K562 (cell line): Measurements from ENCODE around the gene VKORC1. TPM values are rescaled to one million over a fixed set of nuclear protein-coding genes. Genes with fewer than 3 reads are reported as not detected.

Experiments used
- ATAC-seq: fragments of 200-7000 bp; cut with Tn5 transposase; 3 replicates; pipeline ENCODE4 v1.9.1; 2020; ENCODE audit warnings: moderate library complexity
- BruUV-seq: library from RNA; stranded (reverse); fragments of 400-500 nt; replicated peaks from 2 replicates; lab custom pipeline; 2021; lab: Mats Ljungman, UMichigan
- CTCF ChIA-PET: fragments of 300-600 bp; formaldehyde crosslinking; extraction: SDS; loops from one replicate; lab custom pipeline; 2021; ENCODE audit warnings: low intra/inter-chr PET ratio; lab: Yijun Ruan, JAX
- POLR2A ChIA-PET: fragments of 300-600, 350-650 bp; sonication (Branson Sonifier 250); formaldehyde crosslinking; extraction: SDS; loops from one replicate; lab custom pipeline; 2021; ENCODE audit warnings: antibody characterized with exemption, inconsistent platforms; lab: Yijun Ruan, JAX
- DNase-seq, 4 experiments: peaks; one replicate each; pipeline versions ENCODE4 v3.0.0 to v3.0.0-alpha.2; 2011 to 2018; ENCODE audit warnings: low spot score in 3 of 4, mixed read lengths in 3 of 4; ENCODE audit errors: extremely low read depth in 1 of 4
- FAIRE-seq: peaks from 2 replicates; lab custom pipeline; 2011; peaks lifted over from hg19 to GRCh38; lab: Jason Lieb, UNC
- H2AFZ ChIP-seq: 2 replicates; pipeline ENCODE4 v1.6.0; 2011; ENCODE audit warnings: low read depth, low read length, control low read depth, inconsistent platforms
- H3K27ac ChIP-seq: fragments of 200-600 bp; 3 replicates; pipeline ENCODE4 v1.8.0; 2011; ENCODE audit warnings: low read depth, mild to moderate bottlenecking, control low read depth, inconsistent platforms, low read length, moderate library complexity, mixed read lengths; ENCODE audit errors: extremely low read depth
- H3K27me3 ChIP-seq, 2 experiments: fragments of 300-600 bp in 1 of 2; 2 replicates in 1 of 2; 3 replicates in 1 of 2; pipeline versions ENCODE4 v1.6.0 to v1.8.0; 2011; ENCODE audit warnings: inconsistent platforms in 2 of 2, low read length in 2 of 2, mild to moderate bottlenecking in 1 of 2, mixed read lengths in 1 of 2, moderate library complexity in 1 of 2; ENCODE audit not compliant: control insufficient read depth in 2 of 2, insufficient read depth in 2 of 2
- H3K36me3 ChIP-seq: fragments of 300-600 bp; 3 replicates; pipeline ENCODE4 v1.8.0; 2011; ENCODE audit warnings: mild to moderate bottlenecking, low read length, inconsistent platforms; ENCODE audit not compliant: control insufficient read depth, insufficient read depth
- H3K4me1 ChIP-seq, 2 experiments: fragments of 200-600 bp in 1 of 2; replicated peaks in 1 of 2; 2 replicates in 1 of 2; 3 replicates in 1 of 2; pipeline versions ENCODE4 v1.5.1 to v1.8.0; 2011; ENCODE audit warnings: inconsistent platforms in 2 of 2, low read length in 2 of 2, mild to moderate bottlenecking in 1 of 2, mixed read lengths in 1 of 2, moderate library complexity in 1 of 2; ENCODE audit not compliant: control insufficient read depth in 2 of 2, insufficient read depth in 2 of 2
- H3K4me2 ChIP-seq: 2 replicates; pipeline ENCODE4 v1.6.1; 2011; ENCODE audit warnings: low read length, control low read depth, inconsistent platforms, mixed read lengths; ENCODE audit not compliant: insufficient read depth
- H3K4me3 ChIP-seq: fragments of 200-600 bp; sonication (generic), shearing (Covaris generic); 2 replicates; pipeline ENCODE4 v1.5.1; 2016; ENCODE audit warnings: control low read depth, inconsistent platforms
- H3K79me2 ChIP-seq: fragments of 200-600 bp; 3 replicates; pipeline ENCODE4 v1.8.0; 2011; ENCODE audit warnings: low read length, inconsistent platforms; ENCODE audit not compliant: control insufficient read depth, insufficient read depth
- H3K9ac ChIP-seq, 2 experiments: 2 replicates each; pipeline versions ENCODE4 v1.6.0 to v1.6.1; 2011; ENCODE audit warnings: low read depth in 2 of 2, low read length in 2 of 2, control low read depth in 1 of 2, inconsistent platforms in 1 of 2, mild to moderate bottlenecking in 1 of 2, mixed read lengths in 1 of 2; ENCODE audit not compliant: insufficient read depth in 1 of 2
- H3K9me1 ChIP-seq: one replicate; pipeline ENCODE4 v1.6.0; 2011; ENCODE audit warnings: inconsistent platforms, mild to moderate bottlenecking, low read length, moderate library complexity; ENCODE audit not compliant: control insufficient read depth, insufficient read depth
- H3K9me3 ChIP-seq: replicated peaks from 2 replicates; pipeline ENCODE4 v1.5.1; 2011; ENCODE audit warnings: low read depth, low read length, inconsistent platforms; ENCODE audit not compliant: control insufficient read depth, insufficient read depth
- H4K20me1 ChIP-seq: replicated peaks from 2 replicates; pipeline ENCODE4 v1.6.1; 2011; ENCODE audit warnings: low read length, inconsistent platforms, mixed read lengths; ENCODE audit not compliant: control insufficient read depth, insufficient read depth
- ATF1 ChIP-seq, 2 experiments: fragments of 450-650 bp in 1 of 2; IDR thresholded peaks; 2 replicates each; pipeline ENCODE4 v1.6.1; 2016; ENCODE audit warnings: missing compliant biosample characterization in 1 of 2, missing genetic modification characterization in 1 of 2
- ATF3 ChIP-seq, 2 experiments: fragments of 450-650 bp in 1 of 2; sonication (generic) in 1 of 2; formaldehyde crosslinking in 1 of 2; IDR thresholded peaks in 1 of 2; conservative IDR thresholded peaks in 1 of 2; 2 replicates each; pipeline versions ENCODE4 v1.6.1 to v1.8.1; 2016 to 2023; ENCODE audit warnings: mild to moderate bottlenecking in 2 of 2, moderate library complexity in 2 of 2, inconsistent platforms in 1 of 2, missing genetic modification reagents in 1 of 2
- ATF7 ChIP-seq: fragments of 450-650 bp; IDR thresholded peaks from 2 replicates; pipeline ENCODE4 v1.7.1; 2014; ENCODE audit warnings: mild to moderate bottlenecking, moderate library complexity
- C11orf30 ChIP-seq: fragments of 450-650 bp; IDR thresholded peaks from 2 replicates; pipeline ENCODE4 v1.6.1; 2016; ENCODE audit warnings: low read depth, mild to moderate bottlenecking
- CREB1 ChIP-seq, 2 experiments: sonication (generic) in 1 of 2; formaldehyde crosslinking in 1 of 2; IDR thresholded peaks; 2 replicates each; pipeline versions ENCODE4 v1.6.1 to v1.8.0; 2012 to 2022; ENCODE audit warnings: inconsistent platforms in 1 of 2, mild to moderate bottlenecking in 1 of 2, missing genetic modification reagents in 1 of 2, moderate library complexity in 1 of 2
- CREM ChIP-seq: IDR thresholded peaks from 2 replicates; pipeline ENCODE4 v1.6.1; 2014; ENCODE audit warnings: antibody characterized with exemption, low read depth
- HSF4 ChIP-seq: fragments of 250-450 bp; sonication (Bioruptor Pico); IDR thresholded peaks from 2 replicates; pipeline ENCODE4 v2.1.2; 2022; ENCODE audit warnings: mild to moderate bottlenecking, moderate library complexity, borderline replicate concordance
- KDM4B ChIP-seq, 2 experiments: fragments of 450-650 bp in 1 of 2; sonication (generic) in 1 of 2; IDR thresholded peaks; 2 replicates each; pipeline ENCODE4 v1.6.1; 2016 to 2017; ENCODE audit warnings: borderline replicate concordance in 2 of 2, antibody characterized with exemption in 1 of 2, low read depth in 1 of 2, mild to moderate bottlenecking in 1 of 2
- KDM5B ChIP-seq: fragments of 200-600 bp; sonication (generic); IDR thresholded peaks from 2 replicates; pipeline ENCODE4 v1.6.1; 2012; ENCODE audit warnings: low read depth, mild to moderate bottlenecking, moderate library complexity, low read length, control low read depth, inconsistent platforms; ENCODE audit not compliant: insufficient replicate concordance
- KLF13 ChIP-seq: fragments of 450-650 bp; IDR thresholded peaks from 2 replicates; pipeline ENCODE4 v1.6.1; 2016; ENCODE audit warnings: missing genetic modification characterization, low read depth, mild to moderate bottlenecking, missing compliant biosample characterization, moderate library complexity, borderline replicate concordance
- NFIX ChIP-seq: fragments of 250-450 bp; sonication (Bioruptor Pico); IDR thresholded peaks from 2 replicates; pipeline ENCODE4 v1.4.0; 2020; ENCODE audit warnings: low read depth, mild to moderate bottlenecking, moderate library complexity
- PREB ChIP-seq: sonication (generic); formaldehyde crosslinking; IDR thresholded peaks from 2 replicates; pipeline ENCODE4 v1.8.1; 2023; ENCODE audit warnings: mild to moderate bottlenecking, missing genetic modification reagents
- RFX1 ChIP-seq: fragments of 450-650 bp; IDR thresholded peaks from 2 replicates; pipeline ENCODE4 v1.6.1; 2016; ENCODE audit warnings: mild to moderate bottlenecking, moderate library complexity
- STAT5B ChIP-seq: fragments of 250-450 bp; sonication (Bioruptor Pico); IDR thresholded peaks from 2 replicates; pipeline ENCODE4 v1.8.0; 2021; ENCODE audit warnings: mild to moderate bottlenecking, inconsistent platforms
- TAF7 ChIP-seq: fragments of 450-650 bp; IDR thresholded peaks from 2 replicates; pipeline ENCODE4 v1.6.1; 2016; ENCODE audit warnings: missing genetic modification characterization, missing compliant biosample characterization
- THAP7 ChIP-seq: fragments of 250-450 bp; sonication (Bioruptor Pico); IDR thresholded peaks from 2 replicates; pipeline ENCODE4 v1.5.0; 2021
- U2AF1 ChIP-seq: fragments of 200-400 bp; formaldehyde crosslinking; optimal IDR thresholded peaks from 2 replicates; pipeline ENCODE3; 2017; ENCODE audit warnings: mild to moderate bottlenecking, low read depth, low read length, moderate library complexity
- ZBTB1 ChIP-seq: sonication (generic); formaldehyde crosslinking; IDR thresholded peaks from 2 replicates; pipeline ENCODE4 v1.8.1; 2023; ENCODE audit warnings: missing genetic modification reagents, low read depth, mild to moderate bottlenecking, borderline replicate concordance
- ZC3H11A ChIP-seq: IDR thresholded peaks from 2 replicates; pipeline ENCODE4 v1.6.1; 2012; ENCODE audit warnings: low read depth, low read length, improper control_type of control experiment
- ZNF347 ChIP-seq: fragments of 450-650 bp; formaldehyde crosslinking; IDR thresholded peaks from 2 replicates; pipeline ENCODE4 v1.4.0; 2020; ENCODE audit warnings: low read depth, mild to moderate bottlenecking, moderate library complexity
- WGBS: fragments of 100-300 bp; shearing (Covaris generic); methylation state at CpG from one replicate; pipeline ENCODE4 v1.1.6; 2016; ENCODE audit warnings: low coverage, mixed read lengths; ENCODE audit not compliant: insufficient coverage; ENCODE audit errors: missing lambda C conversion rate; 5-methylcytosine and 5-hydroxymethylcytosine counted together
- in situ Hi-C: fragments of 300-500 bp; cut with MboI; formaldehyde crosslinking; loops from 4 replicates; pipeline ENCODE4 v1.15.0; 2018; ENCODE audit warnings: inconsistent platforms, mixed read lengths
- intact Hi-C: fragments of 100-400 bp; cut with micrococcal nuclease; formaldehyde crosslinking; loops from 2 replicates; pipeline ENCODE4 v1.14.2; 2022
- polyA plus RNA-seq, 8 experiments: library from polyadenylated mRNA; depleted of rRNA in 4 of 8; stranded (reverse) in 5 of 8; unstranded in 3 of 8; fragments of >200 nt; fragmentation: Nextera tagmentation in 2 of 8; fragmentation: Illumina TruSeq in 1 of 8; extraction: Ambion mirVana in 2 of 8; extraction: Trizol in 1 of 8; gene quantifications; 2 replicates each; pipeline versions ENCODE4 v1.2.1 to v1.2.3, GENCODE V29; 2011 to 2014; ENCODE audit warnings: inconsistent platforms in 1 of 8, missing spikeins in 1 of 8
- total RNA-seq, 7 experiments: library from RNA; depleted of rRNA in 6 of 7; stranded (reverse); fragments of >200 nt in 6 of 7; fragmentation: Illumina TruSeq in 2 of 7; extraction: Trizol in 2 of 7; gene quantifications; 2 replicates each; pipeline versions ENCODE4 v1.2.1 to v1.2.3, GENCODE V29; 2011 to 2021; ENCODE audit warnings: low replicate concordance in 1 of 7

VKORC1 gene
- total and polyA plus RNA-seq, 9 of the 15 experiments (the other 6 are each of a cell fraction or from before 2014, with no cell fraction given) = 30.0 to 119 (median 62.1) TPM

- peak overlapping the region; percentile 88 for H3K27ac ChIP-seq
- H4K20me1 ChIP-seq = no peaks in the 10 kb centered on the region; the same call in 1 of the 2 replicates
- H3K9ac ChIP-seq = peak overlapping the region; percentile 86 to 94; a peak in 3 of 4 replicates
- H3K9me1 ChIP-seq = no peaks in the 10 kb centered on the region
- ATAC-seq (no peak), DNase-seq (peak in 2 of 4 experiments; percentile 31 to 35), FAIRE-seq (no peak)
- no peaks in the 10 kb centered on the region for H3K9me3 ChIP-seq
- peak overlapping the region; percentile 95; the same call in 1 of the 2 replicates for H2AFZ ChIP-seq
- peaks cover 70% of the 10 kb centered on the region for H3K79me2 ChIP-seq
- H3K36me3 ChIP-seq = peaks cover 13% of the 10 kb centered on the region; the same call in 2 of the 3 replicates
- H3K4me2 ChIP-seq = peak overlapping the region; percentile 97
- in situ Hi-C loops (no loop called here), intact Hi-C loops (loop anchor here (1.0 to 5.0 kb wide), 2 partner anchors 39 to 80 kb away; partner anchors contain the start of gene STX4)
- ChIA-PET POLR2A (interaction anchor here (0.6 to 3.0 kb wide), 3 partner anchors 10 to 108 kb away, joined by 3 to 21 read pairs (median 11); partner anchors contain the start of gene FUS), CTCF (no interaction called here)
- H3K4me3 ChIP-seq = peak overlapping the region; percentile 79
- no TSS peak for BruUV-seq
- peaks cover 11 to 15% of the 10 kb centered on the region in 2 experiments; a peak in 4 of 5 replicates for H3K4me1 ChIP-seq
- 12% methylated on average over 4 of the region's 4 CpGs for WGBS
- H3K27me3 ChIP-seq = no peaks in the 10 kb centered on the region
- no peak for TF ChIP-seq HSF4 (CRISPR knock-in tag)
- TF ChIP-seq RFX1 = no peak
- no peak for TF ChIP-seq ZC3H11A
- TF ChIP-seq STAT5B (CRISPR knock-in tag) = no peak
- TF ChIP-seq C11orf30 = no peak
- no peak for TF ChIP-seq THAP7
- no peak for TF ChIP-seq ATF1 (CRISPR knock-in tag; IDR thresholded peaks at IDR 0.05)
- TF ChIP-seq ATF1 (tag; IDR thresholded peaks at IDR 0.05) = peak; percentile 4; the same call in 1 of the 2 replicates
- no peak for TF ChIP-seq KDM4B (IDR thresholded peaks at IDR 0.05; ENCODE audit: borderline replicate concordance in 2 of 2, low read depth in 1 of 2)
- TF ChIP-seq CREM = peak; percentile 67
- TF ChIP-seq PREB (CRISPR knock-in tag) = no peak
- TF ChIP-seq NFIX (CRISPR knock-in tag) = no peak
- TF ChIP-seq TAF7 = no peak
- no peak for TF ChIP-seq KLF13 (tag)
- TF ChIP-seq CREB1 (IDR thresholded peaks at IDR 0.05) = peak; percentile 55
- TF ChIP-seq CREB1 (CRISPR knock-in tag; IDR thresholded peaks at IDR 0.05) = no peak
- 0 out of 2 replicates have a peak, but pooled peaks have one; percentile 33 for TF ChIP-seq ZBTB1 (CRISPR knock-in tag)
- TF ChIP-seq U2AF1 = no peak
- peak; percentile 88 for TF ChIP-seq ATF3 (IDR thresholded peaks at IDR 0.05)
- TF ChIP-seq ATF3 (CRISPR knock-in tag; conservative IDR thresholded peaks at IDR 0.05) = no peak
- no peak for TF ChIP-seq KDM5B
- peak; percentile 91 for TF ChIP-seq ATF7
- no peak for TF ChIP-seq ZNF347 (CRISPR knock-in tag)
These were observed 22.7 kb downstream of the VKORC1 start for GRCh38 chr16:31071861-31072260.
